NCI-H460 (cell line): ENCODE data around the gene IL21. TPM values are rescaled to one million over a fixed set of nuclear protein-coding genes. Genes with fewer than 3 reads are reported as not detected.

Experiments
- DNase-seq: peaks from one replicate; pipeline ENCODE4 v3.0.0-alpha.2; 2016; ENCODE audit warnings: low read depth; ENCODE audit errors: extremely low read depth
- total RNA-seq: library from RNA; depleted of rRNA; stranded (reverse); fragments of >200 nt; shearing (Covaris generic); gene quantifications from 2 replicates; pipeline ENCODE4 v1.2.3, GENCODE V29; 2014

The IL21 gene
- total RNA-seq, 1 experiment from 2014 or later, result not detected

- DNase-seq, result no peak
Observed at GRCh38 chr4:122635205-122635604, 14.3 kb upstream of the IL21 start.

- DNase-seq, result no peak
Observed at GRCh38 chr4:122633211-122633610, 12.3 kb upstream of the IL21 start.

- no peak for DNase-seq
Observed at GRCh38 chr4:122632396-122633143, 11.7 kb upstream of the IL21 start.

GRCh38 chr4:122625156-122625555, 4.3 kb upstream of the IL21 start:
- DNase-seq, result no peak

GRCh38 chr4:122624205-122624604, 3.3 kb upstream of the IL21 start:
- no peak for DNase-seq

- DNase-seq, result no peak
Observed at GRCh38 chr4:122623637-122624166, 2.8 kb upstream of the IL21 start.

GRCh38 chr4:122622400-122622799, 1.5 kb upstream of the IL21 start:
- no peak for DNase-seq

GRCh38 chr4:122619611-122620010, 1.3 kb downstream of the IL21 start:
- DNase-seq, result no peak

DNA sequence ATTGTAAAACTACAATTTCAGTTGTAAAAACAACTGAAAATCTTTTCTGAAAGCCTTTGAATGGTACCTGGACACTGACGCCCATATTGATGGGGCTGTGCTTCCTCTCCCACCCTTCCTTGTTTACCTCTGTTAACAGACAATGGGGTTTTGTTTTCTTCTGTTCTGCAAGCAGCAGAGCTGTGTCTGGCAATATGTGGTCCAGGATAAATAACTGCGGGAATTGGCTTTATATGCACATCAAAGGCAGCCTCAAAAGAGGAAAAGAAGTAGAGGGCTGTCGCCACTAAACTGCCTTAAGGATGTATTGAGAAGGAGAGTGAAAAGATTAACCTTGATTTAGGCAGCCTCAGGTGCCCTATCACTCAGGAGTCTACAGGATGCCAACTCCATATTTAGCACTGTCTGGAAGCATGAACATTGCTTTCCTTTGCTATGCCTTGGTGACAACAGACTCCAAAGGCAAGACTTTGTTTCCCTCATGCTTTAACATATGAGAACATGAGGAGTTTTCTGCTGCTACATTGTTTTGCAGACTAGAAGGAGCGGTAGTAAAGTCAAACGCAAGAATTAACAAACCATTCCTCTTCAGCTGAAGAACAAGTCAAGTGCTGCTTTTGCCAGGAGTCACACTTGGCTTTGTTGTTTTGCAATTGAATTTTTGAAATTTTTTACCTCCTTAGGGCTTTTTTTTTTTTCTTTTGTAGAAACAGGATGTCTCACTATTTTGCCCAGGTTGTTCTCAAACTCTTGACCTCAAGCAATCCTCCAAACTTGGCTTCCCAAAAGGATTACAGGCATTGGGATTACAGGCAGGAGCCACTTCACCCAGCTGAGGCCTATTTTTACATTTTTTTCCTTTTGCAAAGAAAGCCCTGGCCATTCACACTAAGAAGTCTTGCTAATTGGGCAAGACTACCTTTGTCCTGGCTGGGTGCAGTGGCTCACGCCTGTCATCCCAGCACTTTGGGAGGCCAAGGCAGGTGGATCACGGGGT, 3.0 kb downstream of the IL21 start:
- no peak for DNase-seq

DNA sequence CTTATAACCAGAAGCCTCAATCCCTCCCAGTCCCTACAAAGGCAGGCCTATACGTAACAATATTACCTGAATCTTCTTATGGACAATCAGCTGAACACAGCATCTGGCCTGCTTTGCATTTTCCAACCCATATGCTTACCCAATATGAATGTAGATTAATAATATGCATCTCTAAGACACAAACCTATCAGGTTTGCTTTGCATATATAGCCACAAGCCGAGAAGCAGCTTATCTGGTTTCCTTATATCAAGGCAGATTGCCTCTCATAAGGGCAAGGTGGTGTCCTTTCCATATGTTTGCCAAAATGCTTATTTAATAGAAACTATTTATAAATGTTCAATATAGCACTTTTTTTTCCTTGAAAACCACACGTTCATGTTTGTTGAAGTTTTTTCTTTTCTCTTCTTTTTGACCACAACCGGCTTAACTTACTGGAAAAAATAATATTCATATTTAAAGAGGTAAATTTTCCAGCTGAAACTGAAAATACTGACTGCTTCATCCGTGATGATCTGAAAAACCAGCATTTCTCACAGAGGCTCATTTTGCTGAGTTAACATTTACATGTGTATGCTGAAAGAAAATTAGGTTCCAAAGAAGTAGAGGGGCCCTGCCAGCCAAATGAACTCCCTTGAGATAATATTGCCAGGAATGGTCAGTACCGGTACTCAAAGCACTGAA, 3.8 kb downstream of the IL21 start:
- DNase-seq, result no peak

GRCh38 chr4:122614621-122615020, 6.2 kb downstream of the IL21 start:
- DNase-seq, result no peak

DNA sequence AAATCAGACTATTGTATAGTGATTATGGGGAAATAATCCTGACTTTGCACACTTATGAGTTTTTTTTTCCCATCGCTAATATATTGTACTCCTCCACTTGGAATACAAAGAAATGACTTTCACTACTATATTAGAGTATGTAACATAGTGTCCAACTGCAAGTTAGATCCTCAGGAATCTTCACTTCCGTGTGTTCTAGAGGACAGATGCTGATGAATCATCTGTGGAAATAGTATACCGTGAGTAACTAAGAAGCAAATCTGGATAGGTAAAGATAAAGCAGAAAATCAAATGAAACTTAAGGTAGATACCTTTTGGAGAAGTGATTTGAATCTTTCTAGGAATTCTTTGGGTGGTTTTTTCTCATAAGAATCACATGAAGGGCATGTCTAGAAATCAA, 8.3 kb downstream of the IL21 start:
- no peak for DNase-seq

GRCh38 chr4:122606364-122607043, 14.4 kb downstream of the IL21 start:
- no peak for DNase-seq

DNA sequence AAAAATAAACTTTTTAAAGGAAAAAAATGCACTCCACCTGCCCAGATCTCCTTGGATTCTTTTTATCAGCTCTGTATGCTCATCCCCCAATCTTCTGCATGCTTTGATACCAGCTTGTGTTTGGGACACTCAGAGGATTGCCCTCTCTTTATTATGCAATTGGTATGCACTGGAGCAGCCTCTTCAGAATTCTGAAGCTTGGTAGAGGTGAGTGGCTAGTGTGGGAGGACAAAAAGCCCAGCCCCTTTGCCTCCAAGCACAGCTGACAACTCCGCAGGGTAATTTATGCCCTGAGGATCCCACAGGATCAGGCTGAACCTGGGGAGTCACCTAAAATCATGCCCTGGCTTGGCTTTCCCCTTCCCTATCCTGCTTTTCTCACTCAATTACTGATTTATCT, 16.7 kb downstream of the IL21 start:
- no peak for DNase-seq

GRCh38 chr4:122603156-122603574, 17.7 kb downstream of the IL21 start:
- no peak for DNase-seq

- peak; percentile 33 for DNase-seq
Observed at GRCh38 chr4:122602277-122603142, 18.4 kb downstream of the IL21 start.

- no peak for DNase-seq
Observed at GRCh38 chr4:122591196-122591595, 29.7 kb downstream of the IL21 start.

DNA sequence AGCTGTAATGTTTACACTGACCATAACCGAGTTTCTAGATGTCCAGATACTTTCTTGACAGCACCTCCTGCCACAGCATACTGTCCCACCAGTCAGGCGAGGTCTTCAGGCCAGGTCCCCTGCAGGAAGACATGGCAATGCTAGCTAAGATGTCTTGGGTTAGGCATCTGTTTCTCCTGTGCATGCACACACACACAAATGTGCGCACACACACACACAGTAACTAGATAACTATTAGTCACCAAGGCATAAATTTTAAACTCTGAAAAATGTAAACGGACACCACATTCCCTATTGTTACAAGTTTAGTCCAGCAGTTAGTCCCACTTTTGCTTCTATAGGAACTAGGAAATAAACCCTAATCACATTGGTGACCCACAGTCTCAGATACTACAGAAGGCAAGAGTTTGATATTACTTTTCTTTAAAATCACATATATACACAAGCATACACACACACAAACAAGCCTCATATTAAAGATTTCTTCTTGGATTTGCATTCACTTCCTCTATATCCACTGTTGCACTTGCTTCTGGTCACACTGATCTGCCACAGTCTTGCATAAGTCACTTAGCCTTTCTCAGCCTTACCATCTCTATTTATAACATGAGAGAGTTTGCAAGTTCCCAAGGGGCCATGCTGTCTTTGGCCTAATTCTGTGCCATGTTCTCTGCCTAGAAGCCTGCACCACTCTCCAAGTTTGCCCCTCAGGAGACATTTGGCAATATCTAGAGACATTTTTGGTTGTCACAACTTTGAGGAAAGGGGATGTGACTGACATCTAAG, 32.2 kb downstream of the IL21 start:
- no peak for DNase-seq

GRCh38 chr4:122584519-122584918, 36.3 kb downstream of the IL21 start:
- DNase-seq, result no peak
